Naive thymus-derived CD4-positive, alpha-beta T cell (primary cell): ENCODE results near the gene EXOSC3. TPM values are rescaled to one million over a fixed set of nuclear protein-coding genes. Genes with fewer than 3 reads are reported as not detected.
"Not testable (repeated sequence)": the region's sequence is repeated elsewhere in the genome, so short reads cannot be mapped to it uniquely, and the experiment has no call there.

Experiments used
- ATAC-seq: fragments of 150-1000 bp; cut with Tn5 transposase; 2 replicates; pipeline ENCODE4 v1.10.0; 2021; ENCODE audit warnings: mild to moderate bottlenecking, moderate library complexity
- CTCF ChIA-PET: fragments of 350-600 bp; sonication (Branson Sonifier 250); formaldehyde crosslinking; loops from one replicate; lab custom pipeline; 2021; ENCODE audit warnings: antibody characterized with exemption; lab: Charles Lee
- POLR2A ChIA-PET: fragments of 350-600 bp; sonication (Branson Sonifier 250); formaldehyde crosslinking; loops from one replicate; lab custom pipeline; 2021; ENCODE audit warnings: antibody characterized with exemption, inconsistent platforms; lab: Charles Lee
- DNase-seq, 9 donors: peaks; one replicate each; pipeline versions ENCODE4 v3.0.0 to v3.0.0-alpha.2; 2020 to 2022; ENCODE audit warnings: mixed read lengths in 1 of 9
- H3K27ac ChIP-seq: one replicate; pipeline ENCODE4 v1.7.0; 2013; ENCODE audit warnings: mild to moderate bottlenecking, low read depth, low read length, moderate library complexity
- H3K27me3 ChIP-seq, 2 donors: one replicate each; pipeline ENCODE4 v1.7.0; 2013; ENCODE audit warnings: low read length in 2 of 2, mild to moderate bottlenecking in 2 of 2, moderate library complexity in 2 of 2; ENCODE audit not compliant: control insufficient read depth in 2 of 2, insufficient read depth in 2 of 2
- H3K36me3 ChIP-seq, 3 experiments: 1 replicate in 2 of 3; 2 replicates in 1 of 3; pipeline ENCODE4 v1.7.0; 2013; ENCODE audit warnings: low read length in 3 of 3, mild to moderate bottlenecking in 3 of 3, moderate library complexity in 1 of 3; ENCODE audit not compliant: insufficient read depth in 3 of 3, control insufficient read depth in 2 of 3
- H3K4me1 ChIP-seq, 2 donors: one replicate each; pipeline ENCODE4 v1.7.0; 2013; ENCODE audit warnings: low read length in 2 of 2, mild to moderate bottlenecking in 2 of 2, moderate library complexity in 1 of 2; ENCODE audit not compliant: control insufficient read depth in 2 of 2, insufficient read depth in 2 of 2
- H3K4me3 ChIP-seq: 2 replicates; pipeline ENCODE4 v1.7.0; 2013; ENCODE audit warnings: mild to moderate bottlenecking, low read length
- H3K9me3 ChIP-seq, 3 experiments: 1 replicate in 2 of 3; 2 replicates in 1 of 3; pipeline ENCODE4 v1.7.0; 2013; ENCODE audit warnings: low read length in 3 of 3; ENCODE audit not compliant: control insufficient read depth in 2 of 3
- H3K27ac Mint-ChIP-seq, 9 donors: one replicate each; pipeline ENCODE4 v1.8.0; 2020 to 2022; ENCODE audit warnings: mixed read lengths in 9 of 9, mild to moderate bottlenecking in 8 of 9, moderate library complexity in 5 of 9, inconsistent platforms in 2 of 9
- H3K27me3 Mint-ChIP-seq, 5 donors: one replicate each; pipeline ENCODE4 v1.8.0; 2021 to 2022; ENCODE audit warnings: mixed read lengths in 5 of 5, mild to moderate bottlenecking in 1 of 5
- H3K36me3 Mint-ChIP-seq, 5 donors: one replicate each; pipeline ENCODE4 v1.8.0; 2020 to 2022; ENCODE audit warnings: mixed read lengths in 5 of 5, mild to moderate bottlenecking in 3 of 5, inconsistent platforms in 1 of 5
- H3K4me1 Mint-ChIP-seq, 7 donors: one replicate each; pipeline ENCODE4 v1.8.0; 2020 to 2022; ENCODE audit warnings: mixed read lengths in 7 of 7, mild to moderate bottlenecking in 3 of 7, inconsistent platforms in 1 of 7
- H3K4me3 Mint-ChIP-seq, 10 donors: one replicate each; pipeline ENCODE4 v1.8.0; 2020 to 2022; ENCODE audit warnings: mild to moderate bottlenecking in 10 of 10, mixed read lengths in 10 of 10, moderate library complexity in 6 of 10, inconsistent platforms in 2 of 10
- H3K9me3 Mint-ChIP-seq, 11 donors: one replicate each; pipeline ENCODE4 v1.8.0; 2020 to 2022; ENCODE audit warnings: mixed read lengths in 11 of 11, mild to moderate bottlenecking in 4 of 11, inconsistent platforms in 1 of 11, moderate library complexity in 1 of 11
- intact Hi-C, 2 donors: fragments of 100-400 bp; cut with micrococcal nuclease; formaldehyde crosslinking; loops; one replicate each; pipeline ENCODE4 v1.15.1; 2023
- polyA plus RNA-seq, 2 donors: library from polyadenylated mRNA; unstranded; fragments of 300-500 nt; fragmentation: Illumina TruSeq; gene quantifications; one replicate each; pipeline ENCODE4 v1.2.3, GENCODE V29; 2021
- total RNA-seq, 6 experiments: library from RNA in 5 of 6; stranded (reverse) in 5 of 6; gene quantifications; 1 replicate in 5 of 6; 2 replicates in 1 of 6; pipeline ENCODE4 v1.2.3 and lab custom pipeline; 2021 to 2026

Gene EXOSC3
- total and polyA plus RNA-seq, 7 experiments from 2014 or later = 17.2 to 66.1 (median 39.7) TPM

- DNase-seq (no peak), ATAC-seq (no peak)
- Mint-ChIP-seq H3K27ac (peak overlapping the region in 2 of 9 donors; percentile 1 to 29), H3K27me3 (no peaks in the 10 kb centered on the region), H3K4me1 (peaks cover 10 to 26% (median 16%) of the 10 kb centered on the region in 7 donors), H3K36me3 (peaks cover 0 to 12% (median 9%) of the 10 kb centered on the region in 5 donors), H3K4me3 (no peak overlapping the region), H3K9me3 (no peaks in the 10 kb centered on the region)
- Histone ChIP-seq H3K4me3 (no peak overlapping the region), H3K9me3 (no peaks in the 10 kb centered on the region), H3K36me3 (no peaks in the 10 kb centered on the region), H3K4me1 (no peaks in the 10 kb centered on the region), H3K27ac (no peak overlapping the region), H3K27me3 (no peaks in the 10 kb centered on the region)
- intact Hi-C loops = no loop called here
- CTCF ChIA-PET = interaction anchor here (2.2 kb wide), 1 partner anchor 64 kb away, joined by 5 read pairs; no protein-coding TSS in a partner anchor
- POLR2A ChIA-PET = interaction anchor here (0.8 kb wide), 1 partner anchor 28 kb away, joined by 3 read pairs; no protein-coding TSS in a partner anchor
These were observed 27.1 kb upstream of the EXOSC3 start for GRCh38 chr9:37811906-37812476.

- H3K4me3 Mint-ChIP-seq, H3K4me1 ChIP-seq, H3K9me3 Mint-ChIP-seq, DNase-seq, POLR2A ChIA-PET, H3K27ac ChIP-seq, H3K9me3 ChIP-seq, H3K36me3 ChIP-seq, ATAC-seq, CTCF ChIA-PET, H3K27me3 Mint-ChIP-seq, H3K27me3 ChIP-seq, H3K27ac Mint-ChIP-seq, H3K4me3 ChIP-seq: not testable (repeated sequence)
- intact Hi-C loops = loop anchor here in 1 of 2 donors (10.0 kb wide), 1 partner anchor 45 kb away; no protein-coding TSS in a partner anchor
- Mint-ChIP-seq H3K36me3 (peaks cover 0 to 15% (median 9%) of the 10 kb centered on the region in 5 donors), H3K4me1 (peaks cover 19 to 39% (median 29%) of the 10 kb centered on the region in 7 donors)
These were observed 24.8 kb upstream of the EXOSC3 start for GRCh38 chr9:37809676-37810075.

GRCh38 chr9:37806271-37806670 is 21.4 kb upstream of the EXOSC3 start:
- H3K4me1 ChIP-seq = peaks cover 19% of the 10 kb centered on the region in 2 donors
- POLR2A ChIA-PET = no interaction called here
- H3K9me3 Mint-ChIP-seq = no peaks in the 10 kb centered on the region

GRCh38 chr9:37801959-37802711 is 17.3 kb upstream of the EXOSC3 start:
- peak overlapping the region; percentile 69 for H3K27ac ChIP-seq
- Mint-ChIP-seq H3K27me3 (no peaks in the 10 kb centered on the region), H3K4me3 (peak overlapping the region; percentile 74 to 95 (median 93)), H3K36me3 (peaks cover 0 to 7% (median 0%) of the 10 kb centered on the region in 5 donors), H3K9me3 (peaks cover 0 to 2% (median 0%) of the 10 kb centered on the region in 11 donors), H3K27ac (peak overlapping the region; percentile 47 to 91 (median 85)), H3K4me1 (peaks cover 27 to 65% (median 52%) of the 10 kb centered on the region in 7 donors)
- H3K4me1 ChIP-seq = peaks cover 19 to 26% of the 10 kb centered on the region in 2 donors
- no peaks in the 10 kb centered on the region for H3K27me3 ChIP-seq
- ChIA-PET POLR2A (interaction anchor here (3.7 kb wide), 1 partner anchor 18 kb away, joined by 29 read pairs; the partner anchor contains the start of gene EXOSC3), CTCF (interaction anchor here (1.3 kb wide), 1 partner anchor 50 kb away, joined by 3 read pairs; no protein-coding TSS in a partner anchor)
- intact Hi-C loops = loop anchor here in 1 of 2 donors (2.0 to 10.0 kb wide), 3 partner anchors 53 to 210 kb away; partner anchors contain the start of genes SLC25A51 and TOMM5
- no peak for ATAC-seq
- DNase-seq = no peak
- peaks cover 0 to 9% (median 0%) of the 10 kb centered on the region in 3 experiments for H3K36me3 ChIP-seq
- H3K4me3 ChIP-seq = peak overlapping the region; percentile 97
- no peaks in the 10 kb centered on the region for H3K9me3 ChIP-seq

More at GRCh38 chr9:37806271-37806670, 21.4 kb upstream of the EXOSC3 start:
- Mint-ChIP-seq H3K27ac (peak overlapping the region in 1 of 9 donors; percentile 2), H3K4me1 (peaks cover 24 to 57% (median 44%) of the 10 kb centered on the region in 7 donors), H3K4me3 (peak overlapping the region in 2 of 10 donors; percentile 5), H3K27me3 (no peaks in the 10 kb centered on the region), H3K36me3 (peaks cover 0 to 8% (median 4%) of the 10 kb centered on the region in 5 donors)
- Histone ChIP-seq H3K9me3 (no peaks in the 10 kb centered on the region), H3K36me3 (no peaks in the 10 kb centered on the region), H3K27ac (no peak overlapping the region), H3K27me3 (no peaks in the 10 kb centered on the region), H3K4me3 (no peak overlapping the region)
- CTCF ChIA-PET = no interaction called here
- ATAC-seq (no peak), DNase-seq (no peak)
- intact Hi-C loops = loop anchor here in 1 of 2 donors (10.0 kb wide), 1 partner anchor 49 kb away; no protein-coding TSS in a partner anchor

GRCh38 chr9:37801287-37801850 is 16.5 kb upstream of the EXOSC3 start:
- H3K9me3 Mint-ChIP-seq = peaks cover 0 to 2% (median 0%) of the 10 kb centered on the region in 11 donors
- intact Hi-C loops = loop anchor here in 1 of 2 donors (2.0 to 10.0 kb wide), 3 partner anchors 53 to 209 kb away; partner anchors contain the start of genes SLC25A51 and TOMM5
- ATAC-seq = peak; percentile 36
- Histone ChIP-seq H3K4me3 (peak overlapping the region; percentile 97), H3K9me3 (no peaks in the 10 kb centered on the region), H3K4me1 (peaks cover 19 to 26% of the 10 kb centered on the region in 2 donors), H3K27ac (peak overlapping the region; percentile 69), H3K36me3 (peaks cover 0 to 9% (median 0%) of the 10 kb centered on the region in 3 experiments), H3K27me3 (no peaks in the 10 kb centered on the region)
- POLR2A ChIA-PET = interaction anchor here (0.6 to 3.7 kb wide), 3 partner anchors 7 to 21 kb away, joined by 3 to 29 read pairs (median 13); partner anchors contain the start of gene EXOSC3
- H3K27ac Mint-ChIP-seq = peak overlapping the region; percentile 52 to 91 (median 87)
- peaks cover 0 to 8% (median 0%) of the 10 kb centered on the region in 5 donors for H3K36me3 Mint-ChIP-seq
- peak overlapping the region; percentile 74 to 95 (median 93) for H3K4me3 Mint-ChIP-seq
- no peaks in the 10 kb centered on the region for H3K27me3 Mint-ChIP-seq
- CTCF ChIA-PET = no interaction called here
- DNase-seq = peak in 1 of 9 donors; percentile 57
- H3K4me1 Mint-ChIP-seq = peaks cover 26 to 61% (median 47%) of the 10 kb centered on the region in 7 donors
